H1 (cell line): Measurements from ENCODE around the gene SLC12A8. TPM values are rescaled to one million over a fixed set of nuclear protein-coding genes. Genes with fewer than 3 reads are reported as not detected.

Source experiments
- BACH1 ChIP-seq: IDR thresholded peaks from 2 replicates; pipeline ENCODE4 v1.6.1; 2012; ENCODE audit warnings: low read length, improper control_type of control experiment
- EGR1 ChIP-seq: IDR thresholded peaks from 2 replicates; pipeline ENCODE4 v1.6.1; 2011; ENCODE audit warnings: low read depth, low read length, borderline replicate concordance
- GTF2F1 ChIP-seq: IDR thresholded peaks from 2 replicates; pipeline ENCODE4 v1.6.1; 2012; ENCODE audit warnings: low read depth, low read length, improper control_type of control experiment, borderline replicate concordance
- KDM1A ChIP-seq: fragments of 200-600, 300-600 bp; sonication (generic); IDR thresholded peaks from 2 replicates; pipeline ENCODE4 v1.7.1; 2016; ENCODE audit warnings: mild to moderate bottlenecking, low read length, borderline replicate concordance
- KDM4A ChIP-seq: IDR thresholded peaks from one replicate; pipeline ENCODE4 v1.7.1; 2012; ENCODE audit warnings: low read depth, mild to moderate bottlenecking, moderate library complexity, low read length, inconsistent platforms; ENCODE audit not compliant: severe bottlenecking
- MAFK ChIP-seq: IDR thresholded peaks from 2 replicates; pipeline ENCODE4 v1.6.1; 2012; ENCODE audit warnings: low read depth, mild to moderate bottlenecking, improper control_type of control experiment, low read length
- SP4 ChIP-seq: IDR thresholded peaks from 2 replicates; pipeline ENCODE4 v1.6.1; 2012; ENCODE audit warnings: low read length, inconsistent platforms
- polyA plus RNA-seq, 7 experiments: library from polyadenylated mRNA; depleted of rRNA in 3 of 7; stranded (reverse) in 5 of 7; unstranded in 2 of 7; fragments of >200 nt in 5 of 7; fragments of 200-250 nt in 2 of 7; gene quantifications; 1 replicate in 5 of 7; 2 replicates in 1 of 7; 4 replicates in 1 of 7; pipeline versions ENCODE4 v1.2.1 to v1.2.3, GENCODE V29; 2011 to 2013; ENCODE audit warnings: missing spikeins in 2 of 7, mixed read lengths in 2 of 7
- total RNA-seq: library from RNA; stranded (reverse); fragmentation: NEBNext Ultra II Directional; extraction: Animal tissue kit (Norgen Biotek cat#: 25700); gene quantifications from 2 replicates; pipeline ENCODE4 v1.2.1, GENCODE V29; 2021

The SLC12A8 gene
- total and polyA plus RNA-seq, 2 of the 8 experiments (the other 6 are each of a cell fraction or from before 2014, with no cell fraction given): 13.7 to 14.4 TPM

DNA sequence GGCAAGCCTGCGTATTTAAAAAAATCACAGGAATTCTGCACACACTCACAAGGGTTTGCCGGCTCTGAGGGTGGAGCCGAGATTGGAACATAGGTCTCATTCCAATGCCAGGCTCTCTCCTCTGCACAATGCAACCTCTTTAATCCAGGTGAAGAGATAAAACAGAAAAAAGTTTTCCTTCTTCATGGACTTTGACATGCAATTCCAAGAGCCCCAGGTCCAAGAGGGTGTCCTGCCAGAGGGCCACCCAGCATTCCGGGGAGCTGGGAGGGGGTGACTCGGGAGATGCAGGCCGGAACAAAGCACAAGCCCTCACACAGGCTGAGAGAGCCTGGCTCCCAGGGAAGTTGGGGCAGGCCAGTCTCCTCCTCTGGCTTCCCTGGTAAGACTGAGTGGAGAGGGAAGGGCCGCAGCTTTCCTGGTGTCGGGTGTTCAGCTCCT, 6.7 kb upstream of the SLC12A8 start (continued):
- TF ChIP-seq EGR1: no peak
- no peak for TF ChIP-seq MAFK
- TF ChIP-seq GTF2F1: no peak
- no peak for TF ChIP-seq KDM4A
- TF ChIP-seq BACH1: no peak
- TF ChIP-seq KDM1A: no peak
- TF ChIP-seq SP4: no peak
